ENCODE results near the gene ANKS1B.

ANKS1B gene

DNA sequence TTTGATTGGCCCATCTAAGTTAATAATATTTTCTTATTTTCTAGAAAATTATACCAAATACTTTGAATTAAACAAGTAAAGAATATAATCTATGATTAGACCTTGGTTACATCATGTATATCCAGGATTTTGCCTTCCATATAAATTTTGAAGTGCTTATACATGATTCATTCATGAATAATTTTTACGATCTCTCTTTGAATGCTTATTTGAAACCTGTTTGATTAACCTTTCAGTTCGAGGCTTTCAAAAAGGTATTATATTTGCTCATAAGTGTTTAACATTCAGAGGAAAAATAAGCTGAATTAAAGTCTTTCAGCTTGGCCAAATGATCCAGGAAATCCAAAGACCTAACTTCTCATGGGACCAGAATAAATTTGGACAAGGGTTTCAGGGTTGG is 832.4 kb downstream of the ANKS1B start:
- DNase-seq = no peak

DNA sequence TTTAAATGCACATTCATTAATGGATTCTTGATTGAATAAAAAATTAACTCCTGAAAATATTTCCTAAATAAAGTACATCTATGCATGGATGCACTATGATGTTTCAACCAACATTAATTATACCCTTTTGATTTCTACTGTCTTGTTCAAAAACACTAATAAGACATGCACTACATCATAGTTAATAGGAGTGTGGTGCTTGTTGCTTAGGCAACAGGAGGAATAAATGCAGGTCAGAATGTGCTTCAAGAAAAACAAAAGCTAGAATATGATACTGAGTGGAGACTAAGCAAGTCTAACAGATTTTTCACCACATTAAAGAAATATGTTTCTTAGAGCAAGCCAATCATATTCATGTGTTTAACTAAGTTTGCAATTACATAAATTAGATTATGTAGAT is 833.0 kb downstream of the ANKS1B start:
- DNase-seq = no peak

DNA sequence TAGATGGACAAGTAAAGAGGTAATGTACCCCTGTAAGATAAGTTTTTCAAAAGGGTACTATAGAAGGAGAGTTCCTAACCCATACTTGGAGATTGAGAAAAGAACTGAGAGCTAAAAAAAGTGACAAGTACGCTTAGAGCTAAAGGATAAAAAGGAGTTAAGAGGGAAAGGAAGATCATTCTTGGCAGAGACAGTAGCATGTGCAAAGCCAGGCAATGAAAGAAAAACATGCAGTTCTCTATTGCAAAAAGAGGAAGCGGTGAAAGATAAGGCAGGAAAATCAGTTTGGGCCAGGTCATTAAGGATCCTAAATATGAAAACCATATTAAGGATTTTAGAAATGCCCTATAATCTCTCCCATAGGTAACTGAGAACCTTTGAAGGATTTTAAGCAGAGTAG is 837.6 kb downstream of the ANKS1B start:
- DNase-seq = no peak

DNA sequence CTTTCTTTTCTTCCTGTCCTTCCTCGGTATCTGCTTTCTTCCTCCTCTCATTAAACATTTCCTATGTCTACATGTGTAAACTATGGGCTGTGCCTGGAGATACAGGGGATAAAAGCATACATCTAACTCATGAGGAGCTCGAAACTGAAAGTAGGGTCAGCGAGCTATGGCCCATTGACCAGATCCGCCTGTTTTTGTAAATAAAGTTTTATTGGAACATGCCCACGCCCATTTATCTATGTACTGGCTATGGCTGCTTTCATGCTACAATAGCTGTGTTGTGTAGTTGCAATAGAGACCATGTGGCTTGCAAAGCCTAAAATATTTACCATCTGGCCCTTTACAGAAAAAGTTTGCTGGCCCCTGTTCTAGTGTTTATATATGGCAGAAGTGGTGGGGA is 838.0 kb downstream of the ANKS1B start:
- DNase-seq = no peak

DNA sequence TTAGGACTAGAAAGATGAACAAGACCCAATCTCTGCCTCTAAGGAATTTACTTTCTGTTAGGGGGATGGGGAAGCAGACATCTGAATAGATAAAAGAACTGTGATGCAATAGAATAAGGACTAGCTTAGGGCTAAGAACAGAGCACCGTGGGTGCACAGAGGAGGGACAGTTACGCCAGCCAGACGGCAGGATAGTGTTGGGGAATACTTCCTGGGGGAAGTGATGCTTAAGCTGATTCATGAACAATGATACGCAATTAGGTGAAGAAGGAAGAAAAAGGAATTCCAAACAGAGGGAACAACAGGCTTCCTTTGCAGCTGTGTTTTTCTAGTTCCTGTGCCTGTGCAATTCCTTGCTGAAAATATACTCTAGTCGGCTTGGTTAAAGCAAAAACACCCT is 838.6 kb downstream of the ANKS1B start:
- DNase-seq = no peak

DNA sequence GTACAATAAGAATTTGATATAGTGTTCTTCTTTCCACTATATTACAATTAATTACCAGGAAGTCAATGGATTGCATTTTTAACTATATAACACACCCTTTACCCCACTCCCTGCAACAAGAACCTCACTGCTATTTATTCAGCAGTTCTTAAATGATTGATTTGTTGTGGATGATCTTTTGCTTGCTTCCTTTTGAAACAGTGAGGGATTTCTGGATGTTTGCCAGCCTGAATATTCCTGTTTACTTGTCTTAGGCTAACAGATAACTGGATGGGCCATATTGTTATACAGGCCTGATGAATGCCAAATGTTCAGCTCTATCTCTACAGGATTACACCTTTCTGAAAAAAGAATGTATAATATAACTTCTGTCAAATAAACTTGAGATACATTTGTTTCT is 842.1 kb downstream of the ANKS1B start:
- DNase-seq = peak in 1 of 2 experiments; percentile 6

DNA sequence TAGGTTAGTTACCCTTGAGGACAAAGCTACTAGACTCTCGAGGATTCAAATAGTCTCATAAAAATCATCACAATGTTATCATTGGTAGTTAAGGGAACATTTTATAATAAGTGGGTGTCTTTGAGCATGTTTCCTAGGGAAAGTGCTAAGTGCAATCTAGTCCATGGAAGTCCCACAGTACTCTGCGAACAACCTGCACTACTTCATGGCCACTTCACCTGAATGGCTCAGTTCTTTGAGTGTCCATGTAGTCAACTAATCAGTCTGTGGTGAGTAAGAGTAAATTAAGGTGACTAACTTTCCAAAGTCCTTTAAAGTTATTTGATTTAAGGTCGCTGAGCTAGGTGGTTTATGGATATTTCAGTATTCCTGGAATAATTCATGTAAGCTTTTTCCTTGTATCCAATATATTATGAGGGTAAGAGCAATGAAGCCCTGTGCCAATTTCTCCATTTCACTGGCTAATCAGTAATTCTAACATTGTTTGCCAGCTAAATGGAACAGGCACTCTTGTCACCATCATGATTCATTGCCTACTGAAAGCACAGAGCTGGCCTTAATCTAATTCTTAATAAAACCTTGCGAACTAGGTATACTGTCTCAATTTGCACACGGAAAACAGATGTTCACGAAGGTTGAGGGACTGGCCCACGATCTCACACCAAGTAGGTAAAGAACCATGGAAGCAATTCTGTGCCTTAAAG is 844.6 kb downstream of the ANKS1B start:
- DNase-seq = no peak

DNA sequence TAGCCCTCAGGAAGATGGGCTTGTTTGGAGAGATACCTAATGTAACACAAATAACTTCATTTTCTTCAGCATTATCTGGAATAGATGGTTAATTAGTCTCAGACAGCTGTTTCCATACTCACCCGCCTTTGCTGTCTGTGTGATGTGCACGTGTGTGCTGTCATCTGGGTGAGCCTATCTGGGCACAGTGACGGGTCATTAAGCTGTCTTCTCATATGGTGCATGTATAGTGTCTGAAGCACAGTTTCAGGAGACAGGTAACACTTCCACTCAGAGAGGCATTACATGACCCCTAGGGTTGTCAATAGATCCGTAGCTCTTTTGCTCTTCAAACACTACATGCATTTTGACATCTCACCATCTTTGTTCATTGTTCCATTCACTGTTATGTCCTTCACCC is 846.3 kb downstream of the ANKS1B start:
- no peak for DNase-seq

DNA sequence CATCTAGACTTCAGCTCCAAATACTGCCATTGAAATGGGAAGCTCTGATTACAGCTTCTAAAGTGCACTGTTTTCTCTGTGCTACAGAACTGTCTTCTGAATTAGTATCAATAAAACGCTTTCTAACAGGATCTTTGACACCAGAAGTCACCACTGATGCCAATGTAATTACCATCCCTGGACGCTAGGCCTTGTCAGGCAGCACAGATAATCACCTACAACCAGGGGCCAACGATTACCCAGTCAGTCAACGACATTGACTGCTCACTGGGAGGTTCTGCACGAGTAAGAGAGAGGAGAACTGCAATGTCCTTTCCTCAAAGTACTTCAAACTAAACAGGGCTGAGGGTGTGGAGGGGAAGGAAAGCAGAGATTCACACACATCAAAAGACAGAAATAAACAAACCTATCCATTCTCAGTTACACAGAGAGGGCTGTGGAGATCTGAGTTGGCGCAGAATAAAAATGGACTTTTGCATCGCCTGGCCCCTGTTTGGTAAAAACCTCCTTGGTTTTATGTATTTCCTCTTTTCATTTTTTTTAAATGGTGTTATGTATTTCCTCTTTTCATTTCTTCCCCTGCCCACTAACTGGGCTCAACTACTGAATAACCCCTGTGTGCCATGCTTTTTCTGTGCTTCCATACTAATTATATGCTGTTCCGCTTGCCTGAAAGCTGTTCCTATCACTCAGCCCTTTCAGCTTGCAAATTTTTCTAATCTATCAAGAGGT is 847.4 kb downstream of the ANKS1B start:
- DNase-seq = no peak

DNA sequence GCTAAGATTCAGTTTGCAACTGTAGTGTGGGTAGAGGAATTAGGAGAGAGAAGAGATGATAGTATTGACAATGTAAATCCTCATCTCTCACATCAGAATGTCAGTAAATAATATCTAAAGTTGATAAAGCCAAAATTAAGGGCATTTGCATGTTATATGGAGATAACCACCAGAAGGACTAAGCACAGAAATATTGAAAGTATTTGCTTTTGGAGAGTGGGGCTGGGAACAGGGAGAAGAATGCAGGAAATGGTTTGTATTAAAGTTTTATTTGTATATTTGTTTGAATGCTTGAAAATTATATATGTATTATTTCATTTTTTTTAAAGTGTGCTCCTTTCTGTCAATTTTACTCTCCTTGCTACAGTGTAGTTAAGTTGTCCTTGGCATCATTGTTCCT is 848.2 kb downstream of the ANKS1B start:
- no peak for DNase-seq

DNA sequence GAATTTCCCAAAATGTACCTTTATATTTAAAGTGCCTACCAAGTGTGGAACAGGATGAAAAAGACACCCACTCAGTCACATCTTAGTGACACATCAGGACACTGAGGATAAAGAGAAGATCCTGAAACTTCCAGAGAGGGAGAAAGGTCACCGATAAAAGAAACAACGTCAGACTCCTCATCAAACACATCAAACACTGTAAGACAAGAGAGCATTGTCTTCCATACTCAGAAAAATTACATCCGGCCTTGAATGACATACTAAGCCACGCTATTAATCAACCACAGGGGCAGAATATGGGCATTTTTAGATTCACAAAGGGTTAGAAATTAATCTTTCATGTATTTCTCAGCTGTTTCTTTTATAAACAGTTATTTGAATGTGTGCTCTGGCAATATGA is 849.4 kb downstream of the ANKS1B start:
- DNase-seq = no peak

DNA sequence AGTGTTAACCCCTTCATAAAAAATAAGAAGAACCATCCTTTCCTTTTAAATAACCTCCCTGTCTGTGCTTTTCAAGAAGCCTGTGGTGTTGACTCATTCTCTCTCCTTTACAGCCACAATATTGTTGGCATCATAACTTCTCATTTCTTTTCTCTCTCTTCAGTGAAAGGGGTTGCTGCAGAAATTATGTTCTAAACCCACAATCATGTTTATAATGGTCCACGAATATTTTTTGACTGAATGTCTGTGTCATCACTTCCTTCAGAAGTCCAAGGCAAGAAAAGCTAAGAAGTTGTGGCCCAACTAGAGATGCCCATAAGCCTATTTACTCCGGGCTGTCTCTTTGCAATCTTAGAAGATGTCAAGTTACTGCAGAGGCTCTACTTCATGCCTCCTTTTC is 851.3 kb downstream of the ANKS1B start:
- DNase-seq = no peak

DNA sequence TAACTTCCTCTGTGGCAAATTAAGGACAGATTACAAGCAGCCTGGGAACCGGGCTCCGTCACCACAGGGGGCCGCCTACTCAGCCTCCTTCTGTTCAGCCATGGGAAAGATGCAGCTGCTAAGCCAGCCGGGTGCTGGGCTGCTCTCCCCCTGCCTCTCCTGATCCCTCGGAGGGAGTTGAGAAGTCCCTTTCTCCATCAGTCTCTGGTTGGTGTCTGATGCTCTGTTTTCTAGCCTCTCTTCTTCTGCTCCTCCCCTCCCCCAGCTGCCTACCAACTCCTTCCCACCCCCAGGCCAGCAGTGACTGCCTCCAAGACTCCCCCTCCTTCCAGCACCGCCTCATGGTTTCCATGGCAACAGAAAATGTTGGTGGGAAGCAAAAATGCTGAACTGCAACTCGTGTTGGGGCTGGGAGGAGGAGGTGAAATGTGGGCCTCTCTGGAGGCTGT is 853.0 kb downstream of the ANKS1B start:
- DNase-seq = no peak

DNA sequence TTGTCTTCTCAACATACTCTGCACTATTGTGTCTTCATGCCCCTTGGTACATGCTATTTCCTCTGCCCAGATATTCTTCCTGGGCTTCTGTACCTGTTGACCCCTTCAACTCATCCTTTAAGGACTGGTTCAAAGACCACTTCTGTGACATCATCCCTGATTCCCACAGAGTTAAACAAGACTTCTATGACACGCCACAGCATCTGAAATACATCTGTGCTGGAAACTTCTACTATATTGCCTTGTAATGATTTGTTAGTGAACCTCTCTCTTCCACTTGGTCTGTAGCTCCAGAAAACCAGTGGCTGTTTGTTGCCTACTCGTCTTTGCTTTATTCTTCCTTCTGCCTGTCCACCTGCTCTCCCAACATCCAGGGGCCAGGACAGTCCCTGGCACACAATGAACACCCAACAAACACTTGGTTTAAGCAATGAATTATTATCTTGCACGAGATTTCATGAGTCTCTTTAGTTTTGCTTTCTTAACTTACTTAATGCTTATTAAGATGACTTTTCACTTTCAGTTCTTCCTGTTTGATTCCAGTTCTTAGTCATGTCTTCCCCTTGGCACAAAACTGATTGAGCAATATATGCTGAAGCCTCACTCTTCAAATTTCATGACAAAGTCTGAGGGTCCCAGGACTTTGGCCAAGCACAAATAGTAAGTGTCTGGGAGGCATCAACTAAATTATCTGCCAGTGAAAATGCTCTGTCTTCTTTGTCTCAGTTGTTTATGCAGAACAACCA is 853.8 kb downstream of the ANKS1B start:
- no peak for DNase-seq

DNA sequence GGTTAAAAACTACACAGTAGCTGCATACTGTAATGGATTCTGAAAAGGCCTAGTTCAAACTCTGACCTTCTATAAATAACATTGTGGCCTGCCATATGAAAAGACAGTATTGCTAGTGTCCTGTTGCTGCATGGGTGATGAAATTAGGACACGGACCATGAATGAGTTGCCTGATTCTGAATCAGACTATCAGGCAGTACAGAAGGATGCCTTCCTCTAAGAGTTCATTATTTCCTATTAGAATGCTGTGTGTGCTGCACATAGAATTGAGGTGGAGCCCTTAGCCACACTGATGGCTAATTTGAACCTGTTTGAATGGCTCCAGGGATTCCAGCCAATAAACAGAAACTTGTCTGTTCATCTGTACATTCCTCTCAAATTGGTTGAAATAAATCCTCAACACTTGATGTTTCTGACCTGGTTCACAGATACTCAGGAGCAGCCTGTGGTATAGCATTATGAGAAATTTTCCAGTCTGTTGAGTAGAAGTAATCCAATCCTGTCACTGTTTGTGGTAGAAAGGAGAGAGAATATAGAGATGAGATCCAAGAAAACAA is 856.4 kb downstream of the ANKS1B start:
- no peak for DNase-seq

DNA sequence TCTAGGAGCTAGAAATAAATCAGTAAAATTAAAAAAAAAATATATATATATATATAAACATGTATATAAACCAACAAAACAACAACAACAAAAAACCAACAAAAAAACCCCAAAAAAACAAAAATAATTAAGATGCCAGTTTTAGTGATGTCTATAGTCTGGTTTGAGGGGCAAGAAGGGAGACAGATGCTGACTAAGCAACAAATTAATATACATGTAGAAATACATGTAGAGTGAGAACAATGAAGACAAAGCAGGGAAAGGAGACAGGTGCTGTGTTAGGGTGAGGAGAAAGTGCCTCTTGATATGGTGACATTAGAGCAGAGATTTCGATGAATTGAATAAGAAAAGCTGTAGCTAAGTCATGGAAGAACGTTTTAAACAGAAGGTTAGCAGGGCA is 861.8 kb downstream of the ANKS1B start:
- DNase-seq = no peak

DNA sequence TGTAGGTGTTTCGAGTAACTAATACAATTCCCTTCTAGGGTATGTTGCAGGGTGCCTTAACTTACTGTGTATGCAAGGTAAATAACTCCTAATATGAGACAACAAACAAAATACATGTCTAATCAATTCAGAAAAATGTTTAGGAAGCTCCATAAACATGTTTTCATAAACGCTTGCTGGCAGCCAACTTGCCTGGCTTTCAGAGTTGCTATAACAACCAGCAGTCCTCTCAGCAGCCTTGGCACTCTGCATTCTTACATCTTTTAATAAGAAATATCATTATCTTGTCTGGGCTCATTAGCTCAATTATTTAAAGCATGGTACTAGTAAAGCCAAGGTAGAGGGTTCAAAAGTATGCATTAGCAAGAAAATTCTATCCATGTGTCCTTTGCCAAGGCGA is 862.2 kb downstream of the ANKS1B start:
- no peak for DNase-seq

DNA sequence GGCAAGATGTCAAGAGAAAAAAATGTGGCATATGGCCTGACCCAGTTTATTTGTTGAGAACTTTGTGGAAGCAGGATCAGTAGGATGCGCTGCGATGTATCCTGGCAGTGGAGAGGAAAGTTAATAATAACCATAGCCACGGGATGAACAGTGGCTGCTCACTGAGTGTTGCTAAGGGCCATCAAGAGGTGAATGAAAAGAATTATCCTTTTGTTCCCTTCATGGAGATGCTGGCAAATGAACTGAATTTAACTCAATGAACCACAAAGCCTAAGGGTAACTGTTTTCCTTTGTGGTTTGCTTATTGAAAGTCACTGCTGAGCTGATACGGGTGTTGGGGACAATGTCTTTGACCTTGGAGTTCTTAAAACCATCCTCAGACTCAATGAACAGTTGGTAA is 863.2 kb downstream of the ANKS1B start:
- DNase-seq = no peak

DNA sequence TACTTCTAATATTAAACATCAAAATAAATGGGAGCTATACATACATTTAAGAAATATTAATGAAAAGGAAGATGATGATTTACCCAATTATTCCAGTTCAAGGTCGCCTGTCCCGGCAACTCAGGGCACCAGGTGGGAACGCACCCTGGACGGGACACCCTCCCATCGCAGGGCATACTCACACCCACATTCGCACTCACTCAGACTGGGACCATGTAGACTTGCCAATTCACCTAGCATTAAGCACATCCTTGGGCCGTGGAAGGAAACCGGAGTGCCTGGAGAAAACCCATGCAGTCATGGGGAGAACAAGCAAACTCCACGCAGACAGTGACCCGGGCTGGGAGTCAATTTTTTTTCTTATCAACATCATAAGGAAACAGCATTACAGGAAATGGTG is 864.8 kb downstream of the ANKS1B start:
- no peak for DNase-seq

DNA sequence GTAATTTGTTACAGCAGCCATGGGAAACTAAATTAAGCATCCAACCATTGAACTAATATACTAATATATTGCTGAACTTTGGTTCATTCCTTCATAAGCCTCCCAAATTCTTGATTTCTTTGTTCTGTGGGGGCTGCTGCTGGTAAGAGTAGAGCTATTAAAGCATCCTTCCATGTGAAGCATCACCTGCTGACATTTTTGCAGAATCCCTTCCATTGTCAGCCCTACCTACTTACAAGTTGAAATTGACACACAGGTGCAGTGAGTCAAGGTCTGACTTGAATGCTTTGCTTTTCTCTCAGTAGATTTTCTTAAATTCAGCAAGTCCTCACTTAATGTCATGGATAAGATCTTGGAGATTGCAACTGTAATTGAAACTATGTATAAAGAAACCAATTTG is 865.3 kb downstream of the ANKS1B start:
- no peak for DNase-seq

DNA sequence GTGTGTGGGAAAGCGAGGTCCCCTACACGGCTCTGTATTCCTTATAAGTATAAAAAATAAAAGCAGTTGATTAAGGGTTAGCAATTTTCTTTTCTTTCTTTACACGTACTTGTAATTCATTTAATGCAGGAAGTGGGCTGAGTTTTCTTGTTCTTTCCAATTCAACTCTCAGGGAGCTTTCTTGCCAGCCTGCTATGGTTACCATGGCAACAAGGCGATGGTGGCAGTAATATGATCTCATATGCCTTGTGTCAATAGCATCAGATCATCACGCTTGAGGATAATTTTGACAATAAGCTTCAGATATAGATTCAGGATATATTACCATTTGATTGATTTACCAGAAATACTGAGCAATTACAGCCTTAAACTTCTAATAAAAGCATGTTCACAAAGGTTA is 873.1 kb downstream of the ANKS1B start:
- peak; percentile 73 to 75 for DNase-seq

DNA sequence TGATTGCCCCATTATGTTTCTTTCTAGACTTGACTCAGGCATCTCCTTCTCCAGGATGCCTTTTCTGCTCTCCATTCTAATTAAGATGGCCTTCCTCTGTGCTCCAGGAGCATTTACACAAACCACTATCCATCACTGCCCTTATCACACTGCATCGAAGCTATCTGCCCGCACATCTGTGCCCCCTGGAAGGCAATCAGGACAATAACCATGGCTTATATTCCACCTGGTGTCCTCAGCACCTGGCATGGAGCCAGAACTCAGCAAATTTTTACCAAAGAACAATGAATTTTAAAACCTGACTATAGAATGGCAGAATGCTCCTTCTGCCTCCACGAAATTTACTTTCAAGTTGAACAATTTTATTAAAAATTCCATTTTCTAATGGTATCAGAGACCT is 873.9 kb downstream of the ANKS1B start:
- peak in 1 of 2 experiments; percentile 45 for DNase-seq

DNA sequence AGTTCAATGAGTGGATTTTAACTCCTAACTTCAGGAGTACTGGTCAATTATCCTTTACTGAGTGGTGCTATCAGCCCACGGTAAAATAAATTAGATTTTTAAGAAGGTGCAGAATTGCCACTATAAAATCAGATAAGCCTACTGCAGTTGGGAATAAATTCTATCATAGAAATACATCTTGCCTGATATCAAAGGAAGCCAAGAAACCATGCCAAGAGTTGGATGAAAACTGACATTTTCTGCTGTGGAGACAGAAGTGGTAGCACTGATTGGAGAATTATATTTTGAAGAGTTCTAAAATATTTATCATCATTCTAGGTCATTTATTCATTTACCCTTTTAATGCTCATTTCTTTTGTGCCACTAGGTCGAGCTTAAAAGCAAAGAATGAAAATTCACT is 874.5 kb downstream of the ANKS1B start:
- DNase-seq = no peak

DNA sequence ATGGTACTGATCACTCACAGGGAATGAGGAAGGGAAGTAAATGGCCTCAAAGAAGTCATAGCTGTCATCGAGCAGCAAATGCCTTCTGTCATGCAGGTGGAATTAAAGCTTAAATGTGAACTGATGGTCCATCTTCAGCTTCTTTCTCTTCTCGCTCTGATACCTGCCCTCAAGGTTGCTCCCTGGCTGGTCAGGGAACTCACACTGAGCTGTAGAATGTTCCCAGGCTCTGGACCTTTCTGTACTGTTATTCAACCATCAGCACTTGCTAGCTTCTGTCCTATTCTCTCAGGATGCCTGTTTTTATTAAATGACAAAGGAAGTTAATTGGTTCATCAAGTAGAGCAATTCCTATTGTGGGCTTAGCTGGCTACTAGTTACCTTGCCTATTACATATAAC is 875.8 kb downstream of the ANKS1B start:
- DNase-seq = no peak

Data from SHP77 (cell line).